MM.1S (cell line): ENCODE measurements around the gene HPSE2.

Source experiments
- EZH2 ChIP-seq: fragments of 300-600 bp; sonication (generic); optimal IDR thresholded peaks from 2 replicates; pipeline ENCODE3; 2017; ENCODE audit warnings: low read depth, mild to moderate bottlenecking, antibody characterized with exemption, low read length, mixed read lengths
- EZH2phosphoT487 ChIP-seq: fragments of 300-600 bp; sonication (generic); IDR thresholded peaks from 2 replicates; pipeline ENCODE4 v1.6.1; 2018; ENCODE audit warnings: antibody characterized with exemption, low read length
- TF ChIP-seq, protein P1 (sequence below): fragments of 300-600 bp; sonication (generic); IDR thresholded peaks from 2 replicates; pipeline ENCODE4 v1.5.1; 2016; ENCODE audit warnings: antibody characterized with exemption, low read length, mixed read lengths

DNA sequence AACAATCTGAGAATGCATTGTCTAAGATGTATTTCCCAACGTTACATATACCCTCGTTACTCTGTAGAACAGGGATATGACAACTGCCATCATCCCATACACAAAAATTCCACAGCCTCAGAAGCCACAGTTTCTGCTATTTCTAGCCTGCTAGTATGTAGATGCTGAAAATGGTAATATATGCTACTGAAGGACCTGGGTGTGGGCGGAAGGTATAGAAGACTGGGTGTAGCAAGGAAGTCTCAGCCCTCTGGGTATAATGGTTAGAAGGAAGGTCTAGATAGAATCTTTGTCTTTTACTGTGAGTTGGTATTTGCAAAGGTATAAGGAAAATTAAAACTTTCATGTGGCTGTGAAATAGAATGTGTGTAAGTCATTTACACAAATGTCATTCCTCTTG lies 709.7 kb downstream of the HPSE2 start:
- TF ChIP-seq, protein P1, sequence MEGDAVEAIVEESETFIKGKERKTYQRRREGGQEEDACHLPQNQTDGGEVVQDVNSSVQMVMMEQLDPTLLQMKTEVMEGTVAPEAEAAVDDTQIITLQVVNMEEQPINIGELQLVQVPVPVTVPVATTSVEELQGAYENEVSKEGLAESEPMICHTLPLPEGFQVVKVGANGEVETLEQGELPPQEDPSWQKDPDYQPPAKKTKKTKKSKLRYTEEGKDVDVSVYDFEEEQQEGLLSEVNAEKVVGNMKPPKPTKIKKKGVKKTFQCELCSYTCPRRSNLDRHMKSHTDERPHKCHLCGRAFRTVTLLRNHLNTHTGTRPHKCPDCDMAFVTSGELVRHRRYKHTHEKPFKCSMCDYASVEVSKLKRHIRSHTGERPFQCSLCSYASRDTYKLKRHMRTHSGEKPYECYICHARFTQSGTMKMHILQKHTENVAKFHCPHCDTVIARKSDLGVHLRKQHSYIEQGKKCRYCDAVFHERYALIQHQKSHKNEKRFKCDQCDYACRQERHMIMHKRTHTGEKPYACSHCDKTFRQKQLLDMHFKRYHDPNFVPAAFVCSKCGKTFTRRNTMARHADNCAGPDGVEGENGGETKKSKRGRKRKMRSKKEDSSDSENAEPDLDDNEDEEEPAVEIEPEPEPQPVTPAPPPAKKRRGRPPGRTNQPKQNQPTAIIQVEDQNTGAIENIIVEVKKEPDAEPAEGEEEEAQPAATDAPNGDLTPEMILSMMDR = no peak
- no peak for TF ChIP-seq EZH2
- no peak for TF ChIP-seq EZH2phosphoT487
